ENCODE data around the gene MVB12B.

The MVB12B gene

GRCh38 chr9:126363847-126364671 is 37.4 kb downstream of the MVB12B start:
- no peak for DNase-seq

DNA sequence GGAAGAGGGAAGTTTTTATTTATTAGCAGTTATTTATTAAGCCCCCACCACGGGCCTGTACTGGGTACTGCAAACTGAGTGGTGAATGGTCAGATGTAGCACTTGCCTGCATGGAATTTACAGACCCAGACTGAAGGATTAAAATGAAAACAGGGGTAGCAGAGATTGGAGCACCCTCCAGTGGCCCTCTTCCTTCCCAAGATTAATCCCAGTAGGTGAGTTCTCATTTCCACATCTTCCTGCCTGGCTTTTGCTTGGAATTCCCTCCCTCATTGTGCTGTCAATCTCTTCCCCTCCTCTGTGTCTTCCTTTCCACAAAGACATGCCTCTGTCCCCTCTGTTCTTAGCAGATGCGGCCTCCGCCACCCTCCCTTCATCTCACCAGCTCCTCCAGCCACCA is 39.2 kb downstream of the MVB12B start:
- no peak for DNase-seq

DNA sequence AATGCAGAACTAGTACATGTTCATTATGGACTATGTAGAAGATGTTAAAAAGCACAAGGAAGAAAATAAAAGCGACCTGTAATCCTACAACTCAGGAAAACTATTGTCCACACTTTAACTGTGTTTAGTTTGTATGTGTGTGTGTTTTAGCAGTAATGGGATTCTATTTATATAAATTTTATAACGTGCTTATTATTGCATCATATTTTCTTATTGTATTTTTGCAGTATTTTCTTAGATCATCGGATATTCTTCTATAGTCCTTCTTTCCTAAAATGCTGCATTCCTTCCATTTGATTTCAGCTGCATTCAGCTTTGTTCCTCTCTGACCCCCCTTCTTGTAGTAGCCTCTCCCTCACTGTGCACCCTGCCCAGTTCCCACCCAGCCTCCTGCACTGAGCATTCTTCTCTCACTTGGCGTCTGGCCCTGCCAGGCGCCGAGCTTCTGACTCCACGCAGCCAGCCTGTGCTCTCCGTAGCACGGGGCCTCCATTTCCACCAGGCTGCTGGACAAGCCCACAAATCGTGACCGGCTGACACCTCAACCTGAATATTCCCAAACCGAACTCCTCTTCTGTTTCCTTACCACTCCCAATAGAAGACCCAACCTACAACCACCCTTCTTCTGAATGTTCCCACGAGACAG is 39.9 kb downstream of the MVB12B start:
- no peak for DNase-seq

DNA sequence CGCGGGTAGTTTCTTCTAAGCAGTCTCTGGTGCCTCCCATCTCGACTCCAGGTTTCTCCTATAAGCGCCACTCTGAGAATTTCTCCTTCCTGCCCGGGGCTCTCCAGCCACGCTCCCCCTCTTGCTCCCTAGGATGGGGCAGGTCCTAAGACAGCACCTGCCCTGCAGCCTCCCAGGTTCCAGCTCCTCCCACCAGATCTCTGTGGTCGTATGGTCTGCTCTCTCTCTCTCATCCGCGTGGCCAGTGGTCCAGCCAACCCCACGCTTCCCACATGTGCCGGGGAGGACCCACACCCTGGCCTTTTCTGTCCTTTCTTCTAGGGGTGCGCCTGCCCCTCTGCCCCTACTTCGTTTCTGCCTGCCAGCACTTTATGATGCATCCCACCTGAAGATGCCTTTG is 40.5 kb downstream of the MVB12B start:
- DNase-seq: no peak

- DNase-seq: no peak
These were observed 41.0 kb downstream of the MVB12B start for GRCh38 chr9:126367616-126368015.

DNA sequence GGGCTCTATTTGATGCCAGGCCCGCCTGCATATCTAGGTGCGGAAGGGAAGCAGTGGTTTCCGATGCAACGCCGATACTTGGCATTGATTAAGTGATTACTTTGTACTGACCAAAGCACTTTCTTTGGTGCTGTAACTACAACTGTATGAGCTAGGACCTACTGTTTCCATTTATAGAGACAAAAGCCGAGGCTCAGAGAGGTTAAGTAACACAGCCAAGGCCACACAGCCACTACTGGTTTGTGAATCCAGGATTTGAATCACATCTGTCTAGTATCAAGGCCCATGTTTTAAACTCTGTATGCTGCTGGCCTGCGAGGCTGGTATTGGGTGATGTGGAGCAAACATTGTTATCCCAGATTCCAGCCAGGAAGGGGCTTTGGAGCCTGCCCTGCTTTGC is 41.4 kb downstream of the MVB12B start:
- no peak for DNase-seq

GRCh38 chr9:126371007-126371870 is 44.6 kb downstream of the MVB12B start:
- no peak for DNase-seq

DNA sequence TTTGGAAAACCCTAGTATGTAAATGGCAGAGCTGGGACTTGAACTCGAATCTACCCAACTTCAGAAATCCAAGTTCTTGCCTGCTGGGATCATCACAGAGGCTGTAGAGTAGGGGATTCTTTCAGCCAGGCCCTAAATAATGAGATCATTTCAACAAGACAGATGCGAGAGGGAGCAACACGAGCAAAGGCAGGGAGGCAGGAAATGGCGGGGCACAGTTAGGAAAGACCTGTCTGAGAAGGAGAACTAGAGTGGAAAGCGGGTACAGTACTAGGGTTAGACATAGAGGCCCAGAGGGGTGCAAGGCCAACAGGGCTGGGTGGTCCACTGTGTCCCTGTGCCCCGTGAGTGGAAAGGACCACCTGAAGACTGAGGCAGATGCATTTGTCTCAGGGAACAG is 46.1 kb downstream of the MVB12B start:
- DNase-seq: no peak

- no peak for DNase-seq
These were observed 46.6 kb downstream of the MVB12B start for GRCh38 chr9:126373241-126373640.

GRCh38 chr9:126374366-126374781 is 47.7 kb downstream of the MVB12B start:
- DNase-seq: no peak

DNA sequence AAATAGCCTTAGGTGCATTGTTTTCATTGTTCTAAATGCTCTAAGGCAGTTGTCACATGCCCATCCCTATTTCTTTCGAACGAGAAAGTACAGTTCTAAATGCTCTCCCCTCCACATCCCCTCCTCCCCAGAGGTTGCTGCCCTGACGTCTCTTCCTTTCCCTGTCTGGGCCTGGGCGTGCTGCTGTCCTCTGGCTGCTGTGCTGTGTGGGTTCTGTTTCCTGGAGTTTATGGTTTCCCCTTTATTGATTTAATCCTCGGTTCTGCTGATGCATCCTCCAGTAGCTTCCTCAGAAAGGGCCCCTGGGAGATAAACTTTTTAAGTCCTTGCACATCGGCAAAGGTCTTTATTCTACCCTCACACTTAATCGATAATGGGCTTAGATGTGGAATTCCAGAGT is 48.8 kb downstream of the MVB12B start:
- no peak for DNase-seq

- DNase-seq: no peak
These were observed 49.9 kb downstream of the MVB12B start for GRCh38 chr9:126376311-126377175.

DNA sequence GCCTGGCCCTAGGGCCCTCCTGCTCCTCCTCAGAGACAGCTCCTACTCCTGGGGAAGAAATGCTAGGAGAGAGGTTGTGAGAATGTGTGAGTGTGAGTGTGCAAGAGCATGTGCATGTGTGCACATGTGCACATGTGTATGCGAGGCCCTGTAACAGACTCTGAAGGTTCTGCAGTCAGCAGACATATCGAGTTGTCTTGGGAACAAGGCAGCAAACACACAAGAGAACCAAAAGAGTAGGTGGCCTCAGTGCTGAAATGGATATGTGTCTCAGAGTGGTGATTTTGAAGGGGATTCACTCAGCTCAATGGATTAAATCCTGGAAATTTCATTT is 50.5 kb downstream of the MVB12B start:
- DNase-seq: no peak

- DNase-seq: no peak
These were observed 50.9 kb downstream of the MVB12B start for GRCh38 chr9:126377536-126377935.

- no peak for DNase-seq
These were observed 52.1 kb downstream of the MVB12B start for GRCh38 chr9:126378761-126379160.

GRCh38 chr9:126379661-126380360 is 53.2 kb downstream of the MVB12B start:
- DNase-seq: no peak

DNA sequence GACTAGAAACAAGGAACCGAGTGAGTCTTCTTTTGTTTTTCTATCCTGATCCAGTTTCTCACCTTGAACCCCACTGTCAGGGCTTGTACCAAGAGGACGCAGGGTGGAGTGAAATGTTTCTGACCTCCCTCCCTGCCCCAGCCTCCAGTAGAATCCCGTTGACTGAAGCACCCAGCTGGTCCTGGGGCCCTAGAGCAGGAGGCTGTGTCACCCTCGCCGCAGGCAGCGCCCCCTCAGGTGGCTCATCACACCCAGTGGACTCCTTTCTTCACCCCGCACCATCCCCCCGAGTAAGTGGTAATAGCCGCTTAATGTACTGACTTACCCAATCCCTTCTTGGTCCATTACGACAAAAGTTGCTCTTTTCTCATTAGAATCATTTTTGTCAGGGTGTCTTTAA is 53.8 kb downstream of the MVB12B start:
- no peak for DNase-seq

- DNase-seq: no peak
These were observed 54.6 kb downstream of the MVB12B start for GRCh38 chr9:126381195-126381594.

DNA sequence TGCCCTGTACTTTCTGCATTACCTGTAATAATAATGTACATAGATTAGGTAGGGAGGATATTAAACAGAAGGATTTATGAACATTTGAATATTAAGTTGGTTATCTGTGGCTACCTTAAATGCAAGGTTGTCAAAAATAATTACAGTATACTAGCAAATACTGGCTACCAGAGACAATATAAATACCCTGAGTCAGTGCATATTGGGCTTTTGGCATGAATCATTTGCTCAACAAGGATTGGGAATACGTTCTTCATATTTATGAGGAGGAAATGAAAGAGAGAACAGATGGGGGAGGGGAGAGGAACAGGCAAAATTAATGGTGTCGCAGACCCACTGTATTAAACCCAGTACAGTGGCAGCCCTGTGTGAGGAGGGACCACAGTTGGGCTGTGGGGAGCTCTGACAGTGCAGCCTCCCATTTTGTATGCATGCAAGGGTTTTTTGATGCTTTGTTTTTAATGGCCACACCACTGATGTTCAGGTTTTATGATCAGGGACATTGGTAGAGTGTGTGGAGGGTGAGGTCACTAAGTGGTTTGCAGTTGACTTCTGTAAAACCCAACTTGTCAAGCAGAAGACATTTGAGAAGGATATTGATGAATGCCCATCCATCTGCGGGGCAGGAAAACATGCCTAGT is 56.9 kb downstream of the MVB12B start:
- DNase-seq: no peak

DNA sequence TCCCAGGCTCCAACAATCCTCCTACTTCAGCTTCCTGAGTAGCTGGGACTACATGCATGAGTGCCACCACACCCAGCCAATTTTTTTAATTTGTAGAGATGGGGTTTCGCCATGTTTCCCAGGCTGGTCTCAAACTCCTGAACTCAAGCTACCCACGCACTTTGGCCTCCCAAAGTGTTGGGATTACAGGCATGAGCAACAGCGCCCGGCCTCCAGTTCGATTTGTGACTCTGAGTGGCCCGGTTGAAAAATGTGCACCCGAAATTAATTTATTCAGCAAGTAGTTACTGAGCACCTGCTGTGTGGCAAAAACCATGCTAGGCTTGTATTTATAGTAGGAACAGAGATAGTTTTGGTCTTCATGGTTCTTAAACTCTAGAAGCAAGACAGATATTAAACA is 58.3 kb downstream of the MVB12B start:
- DNase-seq: no peak

DNA sequence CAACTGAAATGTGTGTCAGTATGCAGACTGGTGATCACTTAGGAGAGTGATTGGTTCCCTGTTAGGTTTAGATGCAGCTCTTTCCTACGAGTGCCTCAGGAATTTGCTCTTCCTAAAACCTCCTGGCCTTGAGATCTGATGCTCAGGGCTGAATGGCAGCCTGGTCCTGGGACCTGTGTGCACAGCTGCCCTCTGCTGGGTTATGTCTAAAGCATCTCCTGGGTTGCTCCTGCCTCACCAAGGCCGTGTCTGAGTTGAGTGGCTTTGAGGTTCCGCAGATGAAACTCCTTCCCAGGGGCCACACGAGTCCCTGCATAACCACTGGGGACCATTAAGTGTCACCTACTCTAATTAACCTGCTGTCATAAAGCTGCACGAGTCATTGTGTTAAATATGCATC is 59.5 kb downstream of the MVB12B start:
- no peak for DNase-seq

DNA sequence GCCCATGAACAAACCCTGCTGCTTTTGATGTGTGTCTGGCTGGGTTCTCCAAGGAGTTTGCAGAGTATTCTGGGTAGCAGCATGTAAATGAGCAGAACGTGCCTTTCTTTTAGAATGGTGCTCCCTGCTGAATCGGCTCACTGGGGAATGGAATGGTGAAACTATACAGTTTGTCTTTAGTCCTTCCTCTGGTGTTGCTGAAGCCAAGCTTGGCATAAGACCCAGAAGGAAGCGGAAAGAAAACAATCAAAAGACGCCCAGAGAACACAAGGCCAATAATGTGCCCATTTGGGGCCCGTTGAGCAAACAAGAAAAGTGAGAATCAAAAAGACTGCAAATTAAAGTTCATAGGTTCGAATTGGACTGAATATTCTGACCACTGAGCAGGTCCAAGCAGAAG is 60.1 kb downstream of the MVB12B start:
- no peak for DNase-seq

Data from NCI-H2171 treated with DMSO at 0.1 percent for 48 hours (cell line).